Endodermal cell (in vitro differentiated cells): ENCODE data around the gene CHST11. TPM values are rescaled to one million over a fixed set of nuclear protein-coding genes. Genes with fewer than 3 reads are reported as not detected.

Experiments
- DNase-seq: peaks from one replicate; pipeline ENCODE4 v3.0.0-alpha.2; 2017
- H3K27ac ChIP-seq: 2 replicates; pipeline ENCODE4 v1.5.1; 2013; ENCODE audit warnings: mild to moderate bottlenecking, low read depth, low read length, moderate library complexity
- H3K27me3 ChIP-seq: 2 replicates; pipeline ENCODE4 v1.6.1; 2013; ENCODE audit warnings: mild to moderate bottlenecking, low read length, moderate library complexity; ENCODE audit not compliant: insufficient read depth, control insufficient read depth, poor library complexity, severe bottlenecking
- H3K36me3 ChIP-seq: 2 replicates; pipeline ENCODE4 v1.7.0; 2013; ENCODE audit warnings: mild to moderate bottlenecking, low read length, moderate library complexity; ENCODE audit not compliant: control insufficient read depth, insufficient read depth
- H3K4me1 ChIP-seq: one replicate; pipeline ENCODE4 v1.7.0; 2013; ENCODE audit warnings: low read length; ENCODE audit not compliant: control insufficient read depth, insufficient read depth
- H3K4me3 ChIP-seq: 2 replicates; pipeline ENCODE4 v1.5.1; 2013; ENCODE audit warnings: mild to moderate bottlenecking, low read length, moderate library complexity
- H3K9ac ChIP-seq: 2 replicates; pipeline ENCODE4 v1.6.1; 2013; ENCODE audit warnings: mild to moderate bottlenecking, low read length, moderate library complexity; ENCODE audit not compliant: poor library complexity, severe bottlenecking; ENCODE audit errors: extremely low read depth
- H3K9me3 ChIP-seq: 2 replicates; pipeline ENCODE4 v1.6.1; 2013; ENCODE audit warnings: mild to moderate bottlenecking, low read length, moderate library complexity; ENCODE audit not compliant: control insufficient read depth
- H3K27ac Mint-ChIP-seq: 2 replicates; pipeline ENCODE4 v1.8.0; 2020; ENCODE audit warnings: mixed read lengths
- H3K27me3 Mint-ChIP-seq: 2 replicates; pipeline ENCODE4 v1.8.0; 2021; ENCODE audit warnings: mild to moderate bottlenecking, mixed read lengths; ENCODE audit not compliant: insufficient read depth
- H3K36me3 Mint-ChIP-seq: 2 replicates; pipeline ENCODE4 v1.8.0; 2020; ENCODE audit warnings: low read depth, mixed read lengths
- H3K4me1 Mint-ChIP-seq: 2 replicates; pipeline ENCODE4 v1.8.0; 2020; ENCODE audit warnings: mixed read lengths
- H3K4me3 Mint-ChIP-seq: 2 replicates; pipeline ENCODE4 v1.8.0; 2020; ENCODE audit warnings: mild to moderate bottlenecking, moderate library complexity, mixed read lengths
- H3K9me3 Mint-ChIP-seq: 2 replicates; pipeline ENCODE4 v1.8.0; 2020; ENCODE audit warnings: mild to moderate bottlenecking, mixed read lengths
- CTCF ChIP-seq: fragments of 200-600 bp; sonication (generic); conservative IDR thresholded peaks from 2 replicates; pipeline ENCODE4 v1.5.0; 2021; ENCODE audit warnings: antibody characterized with exemption, mild to moderate bottlenecking
- WGBS, 2 experiments: methylation state at CpG; one replicate each; pipeline versions ENCODE4 v1.1.5 to v1.1.7; 2013; ENCODE audit warnings: missing lambda C conversion rate in 2 of 2, mixed read lengths in 1 of 2; ENCODE audit not compliant: insufficient coverage in 1 of 2, insufficient read length in 1 of 2; 5-methylcytosine and 5-hydroxymethylcytosine counted together
- total RNA-seq, 2 donors: library from RNA; stranded (reverse); fragmentation: NEBNext Ultra II Directional in 1 of 2; extraction: Animal tissue kit (Norgen Biotek cat#: 25700) in 1 of 2; gene quantifications; 2 replicates in 1 of 2; 3 replicates in 1 of 2; pipeline ENCODE4 v1.2.1, GENCODE V29; 2021

CHST11 gene
- total RNA-seq, 2 donors from 2014 or later: 30.7 to 36.2 TPM

DNA sequence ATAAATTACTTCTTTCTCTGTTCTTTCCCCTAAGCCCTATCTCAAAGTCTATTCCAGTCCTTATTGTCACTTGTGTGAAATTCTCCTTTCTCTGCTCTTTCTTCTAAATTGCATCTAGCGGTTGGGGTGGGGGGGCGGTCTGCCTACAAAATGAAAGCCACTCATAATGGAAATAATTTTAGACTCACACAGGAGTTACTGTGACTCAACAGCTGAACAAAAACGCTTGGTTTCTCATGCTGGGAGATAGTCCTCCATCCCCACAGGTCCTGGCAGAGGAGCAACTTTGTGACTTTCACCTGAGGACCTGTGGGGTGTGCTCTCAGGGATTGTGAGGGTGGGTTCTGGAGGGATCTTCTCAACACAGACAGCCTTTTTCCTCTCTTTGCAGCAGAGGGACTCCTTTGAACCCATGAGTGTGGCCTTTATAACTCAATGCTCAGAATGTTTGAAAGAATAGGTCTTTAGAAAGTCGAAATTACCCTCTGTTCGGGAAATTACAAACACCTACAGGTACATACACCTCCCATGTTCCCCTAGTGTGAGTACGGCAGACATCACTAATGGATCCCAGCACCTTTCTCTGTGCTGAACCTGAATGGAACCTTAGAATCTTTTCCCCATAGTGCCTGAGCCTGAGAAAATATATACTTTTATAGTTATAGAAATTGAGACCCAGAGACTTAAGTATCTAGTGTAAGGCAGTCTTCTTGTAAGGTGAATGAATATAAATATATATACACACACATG, 109.7 kb downstream of the CHST11 start:
- H3K4me1 Mint-ChIP-seq: peaks cover 8% of the 10 kb centered on the region
- peaks cover 19% of the 10 kb centered on the region for H3K36me3 Mint-ChIP-seq
- Histone ChIP-seq H3K4me3 (no peak overlapping the region), H3K36me3 (peaks cover 15% of the 10 kb centered on the region), H3K27me3 (no peaks in the 10 kb centered on the region), H3K9ac (no peak overlapping the region), H3K9me3 (peaks cover 26% of the 10 kb centered on the region), H3K4me1 (no peaks in the 10 kb centered on the region), H3K27ac (no peak overlapping the region)
- no peak for TF ChIP-seq CTCF
- no peaks in the 10 kb centered on the region for H3K27me3 Mint-ChIP-seq
- WGBS, 2 experiments: 91 to 100% methylated on average over 1 to 6 of the region's 6 CpGs
- H3K9me3 Mint-ChIP-seq: peaks cover 12% of the 10 kb centered on the region
- no peak overlapping the region for H3K4me3 Mint-ChIP-seq
- H3K27ac Mint-ChIP-seq: no peak overlapping the region
- no peak for DNase-seq

- no peaks in the 10 kb centered on the region for H3K27me3 Mint-ChIP-seq
- H3K27ac Mint-ChIP-seq: no peak overlapping the region
- Histone ChIP-seq H3K36me3 (peaks cover 15% of the 10 kb centered on the region), H3K4me3 (no peak overlapping the region), H3K4me1 (no peaks in the 10 kb centered on the region), H3K9me3 (peaks cover 26% of the 10 kb centered on the region), H3K27me3 (no peaks in the 10 kb centered on the region), H3K27ac (peak overlapping the region; percentile 21), H3K9ac (no peak overlapping the region)
- peaks cover 12% of the 10 kb centered on the region for H3K9me3 Mint-ChIP-seq
- no peak for TF ChIP-seq CTCF
- WGBS, 2 experiments: 85 to 87% methylated on average over 5 of the region's 5 CpGs
- DNase-seq: no peak
- H3K4me1 Mint-ChIP-seq: peaks cover 3% of the 10 kb centered on the region
- H3K4me3 Mint-ChIP-seq: no peak overlapping the region
- H3K36me3 Mint-ChIP-seq: peaks cover 21% of the 10 kb centered on the region
These were observed 111.2 kb downstream of the CHST11 start for GRCh38 chr12:104567832-104568486.

DNA sequence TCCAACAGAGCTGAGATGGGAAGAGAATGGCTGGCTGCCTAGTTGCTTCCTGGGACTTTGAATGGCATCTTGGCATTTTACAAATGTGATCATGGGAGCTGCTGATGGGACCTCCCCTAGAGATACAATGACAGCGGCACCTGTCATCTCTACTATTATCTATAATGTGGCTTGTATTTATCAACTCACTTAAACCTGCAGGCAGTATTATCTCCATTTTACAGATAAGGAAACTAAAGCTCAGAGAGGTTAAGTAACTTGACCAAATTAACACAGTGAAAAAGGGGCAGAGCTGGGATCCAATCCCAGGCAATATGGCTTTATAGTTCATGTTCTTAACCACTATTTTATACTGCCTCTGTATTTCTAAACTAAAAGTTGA, 111.7 kb downstream of the CHST11 start:
- peaks cover 20% of the 10 kb centered on the region for H3K36me3 Mint-ChIP-seq

More for the DNA sequence above, 111.7 kb downstream of the CHST11 start:
- Mint-ChIP-seq H3K27ac (no peak overlapping the region), H3K4me3 (no peak overlapping the region), H3K9me3 (peaks cover 12% of the 10 kb centered on the region), H3K4me1 (peaks cover 3% of the 10 kb centered on the region), H3K27me3 (no peaks in the 10 kb centered on the region)
- H3K36me3 ChIP-seq: peaks cover 10% of the 10 kb centered on the region
- no peak overlapping the region for H3K4me3 ChIP-seq
- H3K27ac ChIP-seq: no peak overlapping the region
- H3K27me3 ChIP-seq: no peaks in the 10 kb centered on the region
- no peak overlapping the region for H3K9ac ChIP-seq
- 100% methylated on average over 1 of the region's 1 CpG; no CpG with 5 or more reads in 1 of the 2 experiments for WGBS, 2 experiments
- no peaks in the 10 kb centered on the region for H3K4me1 ChIP-seq
- no peak for TF ChIP-seq CTCF
- DNase-seq: no peak
- peaks cover 24% of the 10 kb centered on the region for H3K9me3 ChIP-seq
